Right cardiac atrium (tissue), 5 donors: Measurements from ENCODE around the gene SERPINB3. TPM values are rescaled to one million over a fixed set of nuclear protein-coding genes. Genes with fewer than 3 reads are reported as not detected.

Source experiments
- ATAC-seq, 2 donors: fragments of 200-7000 bp; cut with Tn5 transposase; one replicate each; pipeline versions ENCODE4 v1.8.0 to v1.9.1; 2020; ENCODE audit warnings: moderate library complexity in 2 of 2, mild to moderate bottlenecking in 1 of 2
- DNase-seq, 3 donors: peaks; one replicate each; pipeline ENCODE4 v3.0.0-alpha.2; 2020
- H3K27ac ChIP-seq: one replicate; pipeline ENCODE4 v1.5.1; 2013; ENCODE audit warnings: mild to moderate bottlenecking, low read length, control low read depth, moderate library complexity
- H3K27me3 ChIP-seq: one replicate; pipeline ENCODE4 v1.6.1; 2013; ENCODE audit not compliant: control insufficient read depth, insufficient read depth
- H3K4me1 ChIP-seq: one replicate; pipeline ENCODE4 v1.6.1; 2013; ENCODE audit warnings: low read length; ENCODE audit not compliant: control insufficient read depth, insufficient read depth
- H3K4me3 ChIP-seq: one replicate; pipeline ENCODE4 v1.5.1; 2013; ENCODE audit warnings: low read length, control low read depth
- H3K9me3 ChIP-seq: one replicate; pipeline ENCODE4 v1.6.1; 2013; ENCODE audit warnings: low read length; ENCODE audit not compliant: control insufficient read depth
- WGBS: extraction: QIAGEN DNeasy Blood & Tissue Kit; methylation state at CpG from one replicate; pipeline ENCODE4 v1.1.7; 2013; 5-methylcytosine and 5-hydroxymethylcytosine counted together
- intact Hi-C, 4 donors: fragments of 100-400 bp; cut with DNase I; formaldehyde crosslinking; loops; one replicate each; pipeline versions ENCODE4 v1.11.0 to v1.14.0; 2022 to 2023
- polyA plus RNA-seq: library from polyadenylated mRNA; stranded (reverse); fragments of 200-250 nt; gene quantifications from one replicate; pipeline ENCODE4 v1.2.3, GENCODE V29; 2013
- total RNA-seq, 4 donors: library from RNA; stranded (reverse); fragmentation: NEBNext Ultra II Directional; extraction: Animal tissue kit (Norgen Biotek cat#: 25700); gene quantifications; one replicate each; pipeline ENCODE4 v1.2.1, GENCODE V29; 2021
- donor health status: healthy with polysubstance abuse.
- donor health status: DM: no; HTN: yes; CAD: no.
- donor health status: DM: no; HTN: no; CAD: no.
- donor health status: DM: no; HTN: yes; CAD: no; lungs with severe emphysema.
- donor health status: DM: yes; HTN: yes; CAD: no.

SERPINB3 gene
- total and polyA plus RNA-seq, 5 donors, result not detected

DNA sequence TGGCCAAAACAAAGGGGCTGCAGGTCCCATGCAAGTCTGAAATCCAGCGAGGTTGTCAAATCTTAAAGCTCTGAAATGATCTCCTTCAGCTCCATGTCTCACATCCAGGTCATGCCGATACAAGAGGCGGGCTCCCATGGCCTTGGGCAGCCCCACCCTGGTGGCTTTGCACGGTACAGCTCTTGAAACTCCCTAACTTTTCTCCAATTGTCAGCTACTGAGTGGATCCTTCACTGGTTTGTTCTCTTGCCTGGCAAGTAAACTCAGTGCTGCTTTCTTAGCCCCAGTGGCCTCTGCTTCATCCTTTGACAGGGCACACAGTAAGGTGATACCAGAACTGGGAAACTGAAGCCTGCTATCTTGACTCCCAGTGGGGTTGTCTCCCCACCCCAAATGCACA lies 48.3 kb downstream of the SERPINB3 start:
- no peak for ATAC-seq
- WGBS, result 85% methylated on average over 4 of the region's 4 CpGs
- Histone ChIP-seq H3K27me3 (no peaks in the 10 kb centered on the region), H3K9me3 (no peaks in the 10 kb centered on the region), H3K27ac (no peak overlapping the region), H3K4me1 (no peaks in the 10 kb centered on the region), H3K4me3 (no peak overlapping the region)
- intact Hi-C loops, result loop anchor here in 1 of 4 donors (10.0 kb wide), 1 partner anchor 61 kb away; no protein-coding TSS in a partner anchor
- no peak for DNase-seq

DNA sequence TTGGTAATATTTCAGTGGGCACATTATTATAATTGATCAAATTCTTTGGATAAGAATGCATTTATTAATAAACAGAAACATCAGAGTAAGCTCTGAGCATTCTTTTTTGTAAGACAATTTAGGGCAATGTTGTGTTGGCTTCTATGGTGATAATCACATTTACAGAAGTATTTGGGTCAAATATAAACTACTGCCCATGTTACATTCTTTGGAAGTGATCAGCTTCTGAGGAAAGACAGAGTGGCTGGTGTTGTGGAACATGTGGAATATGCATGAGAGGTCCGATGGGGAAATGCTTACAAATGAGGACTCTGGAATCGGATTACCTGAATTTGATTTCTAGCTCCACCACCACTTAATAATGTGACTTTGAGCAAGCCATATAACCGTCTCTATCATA lies 55.2 kb downstream of the SERPINB3 start:
- 79% methylated on average over 3 of the region's 3 CpGs for WGBS
- no peak overlapping the region for H3K4me3 ChIP-seq
- ATAC-seq, result no peak
- H3K9me3 ChIP-seq, result no peaks in the 10 kb centered on the region
- intact Hi-C loops, result no loop called here
- no peak overlapping the region for H3K27ac ChIP-seq
- H3K4me1 ChIP-seq, result no peaks in the 10 kb centered on the region
- no peak for DNase-seq
- no peaks in the 10 kb centered on the region for H3K27me3 ChIP-seq

Other genes starting within 250 kb of the SERPINB3 start
- 10 to 100 TPM; 21.4 to 28.8 (median 27.5) TPM for gene VPS4B, start 239.4 kb downstream of the SERPINB3 start, total RNA-seq
- gene VPS4B, start 239.4 kb downstream of the SERPINB3 start, polyA plus RNA-seq, result 8.0 TPM
- not detected for gene SERPINB5, start 184.9 kb downstream of the SERPINB3 start, total RNA-seq
- gene SERPINB5, start 184.9 kb downstream of the SERPINB3 start, polyA plus RNA-seq, result not detected
- not detected for gene SERPINB12, start 119.5 kb downstream of the SERPINB3 start, total RNA-seq
- not detected for gene SERPINB12, start 119.5 kb downstream of the SERPINB3 start, polyA plus RNA-seq
- gene SERPINB13, start 74.5 kb downstream of the SERPINB3 start, total RNA-seq, result not detected
- gene SERPINB13, start 74.5 kb downstream of the SERPINB3 start, polyA plus RNA-seq, result not detected
- gene SERPINB4, start 17.6 kb downstream of the SERPINB3 start, total RNA-seq, result not detected
- gene SERPINB4, start 17.6 kb downstream of the SERPINB3 start, polyA plus RNA-seq, result not detected
- gene SERPINB11, start 41.1 kb upstream of the SERPINB3 start, total RNA-seq, result not detected
- not detected for gene SERPINB11, start 41.1 kb upstream of the SERPINB3 start, polyA plus RNA-seq
- not detected for gene SERPINB7, start 113.5 kb upstream of the SERPINB3 start, total RNA-seq
- gene SERPINB7, start 113.5 kb upstream of the SERPINB3 start, polyA plus RNA-seq, result not detected
- not detected for gene SERPINB2, start 225.8 kb upstream of the SERPINB3 start, total RNA-seq
- not detected for gene SERPINB2, start 225.8 kb upstream of the SERPINB3 start, polyA plus RNA-seq
- gene SERPINB10, start 246.1 kb upstream of the SERPINB3 start, total RNA-seq, result not detected
- not detected for gene SERPINB10, start 246.1 kb upstream of the SERPINB3 start, polyA plus RNA-seq